ENCODE data around the gene MPLKIP.

GRCh38 chr7:40156988-40157387 lies 22.6 kb upstream of the MPLKIP start:
- TF ChIP-seq POLR2AphosphoS5 (IDR thresholded peaks at IDR 0.05) (peak; percentile 8), POLR2A (IDR thresholded peaks at IDR 0.05) (no peak), CTCF (IDR thresholded peaks at IDR 0.05) (no peak)
